HepG2 (cell line): Measurements from ENCODE around the gene LMF2. TPM values are rescaled to one million over a fixed set of nuclear protein-coding genes. Genes with fewer than 3 reads are reported as not detected.

ENCODE experiments used
- EHMT2 ChIP-seq: fragments of 200-600 bp; sonication (generic); IDR thresholded peaks from 2 replicates; pipeline ENCODE4 v1.7.0; 2017; ENCODE audit warnings: antibody characterized with exemption, low read depth, low read length, borderline replicate concordance
- ELK4 ChIP-seq: sonication (generic); formaldehyde crosslinking; IDR thresholded peaks from 2 replicates; pipeline ENCODE4 v1.9.0; 2021; ENCODE audit warnings: missing genetic modification reagents, borderline replicate concordance
- GPBP1L1 ChIP-seq: sonication (generic); formaldehyde crosslinking; IDR thresholded peaks from 2 replicates; pipeline ENCODE4 v1.5.0; 2020; ENCODE audit warnings: mild to moderate bottlenecking, missing genetic modification reagents
- GTF3A ChIP-seq: sonication (generic); formaldehyde crosslinking; conservative IDR thresholded peaks from 2 replicates; pipeline ENCODE4 v1.4.0; 2020; ENCODE audit warnings: mild to moderate bottlenecking, missing genetic modification reagents
- MTA3 ChIP-seq: sonication (generic); formaldehyde crosslinking; IDR thresholded peaks from 2 replicates; pipeline ENCODE4 v1.4.0; 2020; ENCODE audit warnings: missing genetic modification reagents
- NPAS2 ChIP-seq: sonication (generic); formaldehyde crosslinking; IDR thresholded peaks from 2 replicates; pipeline ENCODE4 v1.8.0; 2022; ENCODE audit warnings: mild to moderate bottlenecking, missing genetic modification reagents, borderline replicate concordance
- SKIL ChIP-seq: sonication (generic); formaldehyde crosslinking; IDR thresholded peaks from 2 replicates; pipeline ENCODE4 v1.8.0; 2022; ENCODE audit warnings: missing genetic modification reagents, mild to moderate bottlenecking, moderate library complexity, borderline replicate concordance
- YEATS4 ChIP-seq: sonication (generic); formaldehyde crosslinking; IDR thresholded peaks from 2 replicates; pipeline ENCODE4 v1.4.0; 2020; ENCODE audit warnings: missing genetic modification reagents, borderline replicate concordance
- ZBED4 ChIP-seq: sonication (generic); formaldehyde crosslinking; IDR thresholded peaks from 2 replicates; pipeline ENCODE4 v1.4.0; 2020; ENCODE audit warnings: missing genetic modification reagents, borderline replicate concordance
- ZNF343 ChIP-seq: sonication (generic); formaldehyde crosslinking; IDR thresholded peaks from 2 replicates; pipeline ENCODE4 v1.4.0; 2020; ENCODE audit warnings: mild to moderate bottlenecking, missing genetic modification reagents
- ZNF432 ChIP-seq: sonication (generic); formaldehyde crosslinking; IDR thresholded peaks from 2 replicates; pipeline ENCODE4 v1.5.0; 2020; ENCODE audit warnings: missing genetic modification reagents, mild to moderate bottlenecking, borderline replicate concordance
- ZNF609 ChIP-seq: sonication (generic); formaldehyde crosslinking; IDR thresholded peaks from 2 replicates; pipeline ENCODE4 v1.4.0; 2020; ENCODE audit warnings: mild to moderate bottlenecking, missing genetic modification reagents, borderline replicate concordance
- ZNF678 ChIP-seq: sonication (generic); formaldehyde crosslinking; IDR thresholded peaks from 2 replicates; pipeline ENCODE4 v1.4.0; 2020; ENCODE audit warnings: mild to moderate bottlenecking, missing genetic modification reagents
- ZNF724P ChIP-seq: sonication (generic); formaldehyde crosslinking; IDR thresholded peaks from 2 replicates; pipeline ENCODE4 v1.8.0; 2022; ENCODE audit warnings: missing genetic modification reagents, borderline replicate concordance
- polyA plus RNA-seq, 8 experiments: library from polyadenylated mRNA; depleted of rRNA in 3 of 8; stranded (reverse) in 7 of 8; unstranded in 1 of 8; fragments of >200 nt; fragmentation: Illumina TruSeq in 4 of 8; extraction: Trizol in 4 of 8; gene quantifications; 2 replicates each; pipeline versions ENCODE4 v1.2.1 to v1.2.3, GENCODE V29; 2011 to 2016; ENCODE audit warnings: low read depth in 4 of 8, missing spikeins in 1 of 8, mixed read lengths in 1 of 8; ENCODE audit not compliant: insufficient read depth in 1 of 8
- total RNA-seq, 5 experiments: library from RNA; depleted of rRNA; stranded (reverse); fragments of >200 nt; fragmentation: Illumina TruSeq; extraction: Trizol; gene quantifications; 2 replicates each; pipeline ENCODE4 v1.2.3, GENCODE V29; 2016; ENCODE audit warnings: low read depth in 1 of 5

The LMF2 gene
- total and polyA plus RNA-seq, 2 of the 13 experiments (the other 11 are each of a cell fraction or from before 2014, with no cell fraction given) = 23.3 to 30.6 TPM

GRCh38 chr22:50529897-50530579, 22.5 kb upstream of the LMF2 start, which contains the start of gene TYMP (continued):
- TF ChIP-seq SKIL (CRISPR knock-in tag) = no peak
- TF ChIP-seq ZNF432 (CRISPR knock-in tag) = no peak
- no peak for TF ChIP-seq GPBP1L1 (CRISPR knock-in tag)
- TF ChIP-seq EHMT2 = no peak
- peak; percentile 76 for TF ChIP-seq YEATS4 (CRISPR knock-in tag)
- no peak; the same call in 1 of the 2 replicates for TF ChIP-seq ZNF609 (CRISPR knock-in tag)
- no peak for TF ChIP-seq NPAS2 (CRISPR knock-in tag)
- peak; percentile 12; the same call in 1 of the 2 replicates for TF ChIP-seq ZBED4 (CRISPR knock-in tag)
- no peak for TF ChIP-seq MTA3 (CRISPR knock-in tag)
- TF ChIP-seq GTF3A (CRISPR knock-in tag) = no peak; the same call in 1 of the 2 replicates
- TF ChIP-seq ZNF724P = no peak; the same call in 1 of the 2 replicates
- peak; percentile 72; the same call in 1 of the 2 replicates for TF ChIP-seq ZNF678 (CRISPR knock-in tag)
- no peak for TF ChIP-seq ZNF343
- TF ChIP-seq ELK4 = no peak
